Measurements from ENCODE around the gene SLC9C1.

GRCh38 chr3:112333381-112334317, 39.6 kb upstream of the SLC9C1 start:
- TF ChIP-seq EGR1 (IDR thresholded peaks at IDR 0.05) (no peak), EP300 (IDR thresholded peaks at IDR 0.05; ENCODE audit: borderline replicate concordance) (no peak), YY1 (IDR thresholded peaks at IDR 0.05; ENCODE audit: low read depth) (no peak), TAF1 (IDR thresholded peaks at IDR 0.05; ENCODE audit: low read depth) (no peak), REST (IDR thresholded peaks at IDR 0.05; ENCODE audit: low read depth) (no peak), ZBTB7A (IDR thresholded peaks at IDR 0.05; ENCODE audit: low read depth) (no peak), CREB1 (IDR thresholded peaks at IDR 0.05; ENCODE audit: low read depth) (no peak)
- TF ChIP-seq, protein P1, sequence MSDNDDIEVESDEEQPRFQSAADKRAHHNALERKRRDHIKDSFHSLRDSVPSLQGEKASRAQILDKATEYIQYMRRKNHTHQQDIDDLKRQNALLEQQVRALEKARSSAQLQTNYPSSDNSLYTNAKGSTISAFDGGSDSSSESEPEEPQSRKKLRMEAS (IDR thresholded peaks at IDR 0.05), result no peak

Data from Ishikawa (cell line).